CD14-positive monocyte (primary cell): ENCODE measurements around the gene EHF. TPM values are rescaled to one million over a fixed set of nuclear protein-coding genes. Genes with fewer than 3 reads are reported as not detected.

Experiments
- DNase-seq, 3 donors: peaks; one replicate each; pipeline ENCODE4 v3.0.0-alpha.2; 2011 to 2022
- H2AFZ ChIP-seq: 2 replicates; pipeline ENCODE4 v1.6.0; 2012; ENCODE audit warnings: mild to moderate bottlenecking, low read depth, low read length, inconsistent platforms; ENCODE audit not compliant: insufficient read depth, poor library complexity, severe bottlenecking
- H3K27ac ChIP-seq, 2 donors: 1 replicate in 1 of 2; 2 replicates in 1 of 2; pipeline ENCODE4 v1.5.1; 2012 to 2013; ENCODE audit warnings: low read length in 2 of 2, control low read depth in 1 of 2, inconsistent platforms in 1 of 2, low read depth in 1 of 2, mild to moderate bottlenecking in 1 of 2
- H3K27me3 ChIP-seq, 2 donors: one replicate each; pipeline versions ENCODE4 v1.6.0 to v1.6.1; 2011 to 2013; ENCODE audit warnings: low read length in 2 of 2; ENCODE audit not compliant: control insufficient read depth in 2 of 2, insufficient read depth in 2 of 2
- H3K36me3 ChIP-seq, 2 donors: replicated peaks in 1 of 2; 1 replicate in 1 of 2; 2 replicates in 1 of 2; pipeline versions ENCODE4 v1.5.1 to v1.6.1; 2012 to 2013; ENCODE audit warnings: low read length in 2 of 2, control low read depth in 1 of 2, inconsistent platforms in 1 of 2, mild to moderate bottlenecking in 1 of 2; ENCODE audit not compliant: insufficient read depth in 2 of 2, control insufficient read depth in 1 of 2
- H3K4me1 ChIP-seq, 2 donors: 1 replicate in 1 of 2; 2 replicates in 1 of 2; pipeline versions ENCODE4 v1.5.1 to v1.6.1; 2012 to 2013; ENCODE audit warnings: low read length in 2 of 2, control low read depth in 1 of 2, inconsistent platforms in 1 of 2, mild to moderate bottlenecking in 1 of 2, moderate library complexity in 1 of 2; ENCODE audit not compliant: insufficient read depth in 2 of 2, control insufficient read depth in 1 of 2
- H3K4me2 ChIP-seq: replicated peaks from 2 replicates; pipeline ENCODE3; 2012; ENCODE audit warnings: low read length, moderate library complexity, mild to moderate bottlenecking; ENCODE audit not compliant: poor library complexity, severe bottlenecking; ENCODE audit errors: extremely low read depth
- H3K4me3 ChIP-seq, 3 experiments: fragments of 200-600 bp in 1 of 3; sonication (generic) in 1 of 3; replicated peaks in 1 of 3; 1 replicate in 2 of 3; 2 replicates in 1 of 3; pipeline ENCODE4 v1.5.1; 2011 to 2013; ENCODE audit warnings: low read length in 3 of 3, mild to moderate bottlenecking in 3 of 3, control low read depth in 2 of 3, low read depth in 2 of 3, inconsistent platforms in 1 of 3, moderate library complexity in 1 of 3
- H3K79me2 ChIP-seq: 2 replicates; pipeline ENCODE4 v1.6.0; 2012; ENCODE audit warnings: mild to moderate bottlenecking, control low read depth, inconsistent platforms, low read length, moderate library complexity; ENCODE audit not compliant: insufficient read depth
- H3K9ac ChIP-seq: 2 replicates; pipeline ENCODE4 v1.6.0; 2017; ENCODE audit warnings: low read length, mild to moderate bottlenecking; ENCODE audit not compliant: insufficient read depth, poor library complexity, severe bottlenecking
- H3K9me3 ChIP-seq, 2 donors: replicated peaks in 1 of 2; 1 replicate in 1 of 2; 2 replicates in 1 of 2; pipeline versions ENCODE4 v1.5.1 to v1.6.1; 2012 to 2013; ENCODE audit warnings: low read length in 2 of 2, control low read depth in 1 of 2; ENCODE audit not compliant: control insufficient read depth in 1 of 2, insufficient read depth in 1 of 2
- H4K20me1 ChIP-seq: 2 replicates; pipeline ENCODE4 v1.6.0; 2012; ENCODE audit warnings: mild to moderate bottlenecking, low read length, control low read depth, moderate library complexity; ENCODE audit not compliant: insufficient read depth
- H3K27ac Mint-ChIP-seq, 7 donors: one replicate each; pipeline ENCODE4 v1.8.0; 2020; ENCODE audit warnings: mild to moderate bottlenecking in 7 of 7, mixed read lengths in 7 of 7, moderate library complexity in 6 of 7, inconsistent platforms in 2 of 7
- H3K27me3 Mint-ChIP-seq, 3 donors: one replicate each; pipeline ENCODE4 v1.8.0; 2021 to 2022; ENCODE audit warnings: low read depth in 3 of 3, mild to moderate bottlenecking in 3 of 3, mixed read lengths in 3 of 3, moderate library complexity in 3 of 3, inconsistent platforms in 1 of 3
- H3K36me3 Mint-ChIP-seq, 2 donors: one replicate each; pipeline ENCODE4 v1.8.0; 2020; ENCODE audit warnings: mixed read lengths in 2 of 2, inconsistent platforms in 1 of 2, mild to moderate bottlenecking in 1 of 2
- H3K4me1 Mint-ChIP-seq: one replicate; pipeline ENCODE4 v1.8.0; 2020; ENCODE audit warnings: mild to moderate bottlenecking, mixed read lengths
- H3K4me3 Mint-ChIP-seq, 2 donors: one replicate each; pipeline ENCODE4 v1.8.0; 2020; ENCODE audit warnings: mild to moderate bottlenecking in 2 of 2, mixed read lengths in 2 of 2, moderate library complexity in 1 of 2
- H3K9me3 Mint-ChIP-seq, 7 donors: one replicate each; pipeline ENCODE4 v1.8.0; 2020 to 2022; ENCODE audit warnings: mixed read lengths in 7 of 7, mild to moderate bottlenecking in 6 of 7, moderate library complexity in 6 of 7, inconsistent platforms in 2 of 7
- CTCF ChIP-seq: fragments of 200-600 bp; IDR thresholded peaks from one replicate; pipeline ENCODE4 v1.8.0; 2022; ENCODE audit warnings: antibody characterized with exemption, mild to moderate bottlenecking
- WGBS: methylation state at CpG from one replicate; pipeline ENCODE4 v1.1.5; 2013; ENCODE audit warnings: missing lambda C conversion rate; ENCODE audit not compliant: insufficient coverage; 5-methylcytosine and 5-hydroxymethylcytosine counted together
- intact Hi-C, 2 donors: fragments of 100-400 bp; cut with micrococcal nuclease; formaldehyde crosslinking; loops; one replicate each; pipeline versions ENCODE4 v1.15.0 to v1.15.1; 2023
- polyA plus RNA-seq, 3 donors: library from polyadenylated mRNA; depleted of rRNA in 1 of 3; unstranded in 2 of 3; stranded (reverse) in 1 of 3; fragments of 300-500 nt in 2 of 3; fragments of >200 nt in 1 of 3; fragmentation: Illumina TruSeq in 2 of 3; gene quantifications; 1 replicate in 2 of 3; 2 replicates in 1 of 3; pipeline ENCODE4 v1.2.3, GENCODE V29; 2012 to 2021

EHF gene
- polyA plus RNA-seq, 3 donors: 0.17 to 0.21 TPM; not detected in 1

GRCh38 chr11:34630544-34630943, 9.7 kb downstream of the EHF start:
- 100% methylated on average over 2 of the region's 7 CpGs for WGBS
- Histone ChIP-seq H3K36me3 (no peaks in the 10 kb centered on the region), H3K9me3 (no peaks in the 10 kb centered on the region), H3K27ac (no peak overlapping the region), H3K9ac (no peak overlapping the region), H3K4me1 (peaks cover 18 to 19% of the 10 kb centered on the region in 2 donors), H3K27me3 (no peaks in the 10 kb centered on the region), H3K79me2 (no peaks in the 10 kb centered on the region), H2AFZ (no peak overlapping the region), H4K20me1 (no peaks in the 10 kb centered on the region), H3K4me3 (no peak overlapping the region), H3K4me2 (no peak overlapping the region)
- Mint-ChIP-seq H3K36me3 (peaks cover 0 to 3% of the 10 kb centered on the region in 2 donors), H3K9me3 (no peaks in the 10 kb centered on the region), H3K4me1 (peaks cover 17% of the 10 kb centered on the region), H3K4me3 (no peak overlapping the region), H3K27me3 (peaks cover 1 to 3% (median 2%) of the 10 kb centered on the region in 3 donors), H3K27ac (no peak overlapping the region)
- no peak for DNase-seq
- no peak for TF ChIP-seq CTCF
- intact Hi-C loops: no loop called here

GRCh38 chr11:34631297-34631696, 10.4 kb downstream of the EHF start:
- Histone ChIP-seq H3K27me3 (no peaks in the 10 kb centered on the region), H3K79me2 (no peaks in the 10 kb centered on the region), H3K27ac (no peak overlapping the region), H3K4me1 (peaks cover 18 to 19% of the 10 kb centered on the region in 2 donors), H3K9ac (no peak overlapping the region), H3K9me3 (no peaks in the 10 kb centered on the region), H4K20me1 (no peaks in the 10 kb centered on the region), H2AFZ (no peak overlapping the region), H3K4me3 (no peak overlapping the region), H3K36me3 (no peaks in the 10 kb centered on the region), H3K4me2 (no peak overlapping the region)
- Mint-ChIP-seq H3K9me3 (no peaks in the 10 kb centered on the region), H3K27ac (no peak overlapping the region), H3K36me3 (peaks cover 0 to 3% of the 10 kb centered on the region in 2 donors), H3K4me1 (peaks cover 17% of the 10 kb centered on the region), H3K27me3 (peaks cover 1 to 3% (median 2%) of the 10 kb centered on the region in 3 donors), H3K4me3 (no peak overlapping the region)
- intact Hi-C loops: no loop called here
- WGBS: 93% methylated on average over 3 of the region's 6 CpGs
- no peak for TF ChIP-seq CTCF
- no peak for DNase-seq
